Activated CD4-positive, alpha-beta T cell treated with anti-CD3 and anti-CD28 coated beads, Interleukin-2, amount 50 U/mL, for 48 hours (primary cell): ENCODE results near the gene CXCR6.

Experiments
- DNase-seq, 2 experiments: peaks; one replicate each; pipeline ENCODE4 v3.0.0-alpha.2; 2020

CXCR6 gene

GRCh38 chr3:45943207-45943846, at the start of gene CXCR6:
TSS of gene CXCR6 (plus strand) at chr3:45943464. CDS start at chr3:45946482, 3,018 bp downstream.
- peak; percentile 36 to 48 for DNase-seq

DNA sequence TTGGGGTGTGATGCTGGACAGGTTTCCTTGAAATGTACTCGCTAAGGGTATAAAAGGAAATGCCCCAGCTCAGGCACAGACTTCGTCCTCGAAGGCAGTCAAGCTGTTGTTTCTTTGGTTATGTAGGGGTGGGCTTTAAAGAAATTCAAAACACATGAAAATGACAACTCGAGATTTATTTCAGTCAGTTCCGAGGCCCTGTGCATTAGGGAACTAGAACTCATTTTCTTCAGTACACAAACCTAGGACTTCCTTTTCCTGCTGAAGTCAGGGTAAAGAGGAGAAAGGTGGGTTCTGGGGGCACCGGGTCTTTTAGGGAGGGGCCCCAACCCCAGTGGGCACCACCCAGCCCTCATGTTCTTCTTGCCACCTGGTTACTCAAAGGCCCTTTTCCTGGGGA, 49.2 kb upstream of the CXCR6 start:
- no peak for DNase-seq

DNA sequence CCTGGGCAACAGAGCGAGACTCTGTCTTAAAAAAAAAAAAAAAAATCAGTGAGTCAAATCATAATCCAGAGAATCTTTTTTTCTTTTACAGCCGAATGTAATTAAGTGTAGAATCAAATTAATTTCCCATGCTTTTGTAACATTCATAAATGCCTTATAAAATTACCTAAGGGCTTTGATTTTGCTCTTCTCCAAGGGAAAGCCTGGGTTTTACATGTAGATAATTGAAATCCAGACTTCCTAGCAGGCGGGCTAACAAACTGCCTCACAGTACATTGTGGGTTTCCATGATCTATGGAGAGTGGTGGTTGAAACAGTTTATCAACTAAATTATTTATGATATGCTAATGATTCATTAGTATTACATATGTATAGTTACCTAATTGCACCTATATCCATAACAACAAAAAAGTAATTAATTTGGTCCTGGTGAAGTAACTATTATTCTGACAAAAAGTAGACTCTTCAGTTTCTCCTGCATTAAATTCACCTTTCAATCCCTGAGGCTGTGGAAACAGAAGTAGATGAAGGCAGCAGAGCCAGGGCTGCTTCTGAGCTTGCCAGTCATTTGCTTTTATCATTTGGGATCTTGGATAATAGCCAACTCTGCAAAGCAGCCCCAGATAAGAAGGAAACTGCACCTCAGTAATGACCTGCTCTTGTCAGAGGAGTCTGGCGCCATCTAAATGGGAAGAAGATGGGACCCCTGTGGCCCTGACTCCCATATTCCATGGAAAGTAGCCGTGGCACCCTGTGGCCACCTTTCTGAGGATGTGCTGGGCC, 47.4 kb upstream of the CXCR6 start:
- DNase-seq, result no peak

DNA sequence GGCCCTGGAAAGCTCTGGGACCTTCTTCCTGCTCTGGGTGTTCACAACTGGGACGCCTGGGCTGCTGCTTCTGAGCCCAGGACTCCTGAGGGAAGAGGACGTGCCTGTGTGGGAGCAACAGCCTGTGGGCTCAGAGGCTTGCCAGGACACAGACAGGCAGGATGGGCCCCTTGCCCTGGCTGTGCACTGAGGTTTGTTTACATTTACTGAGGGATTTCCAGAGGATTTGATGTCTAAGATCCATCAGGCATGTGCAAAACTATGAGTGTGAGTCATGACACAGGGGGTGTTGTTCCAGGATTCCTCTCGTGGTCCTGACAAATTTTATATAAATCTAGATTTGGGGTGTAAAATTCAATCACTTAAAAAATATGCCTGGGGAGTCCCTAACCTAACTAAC, 46.3 kb upstream of the CXCR6 start:
- DNase-seq, result no peak

DNA sequence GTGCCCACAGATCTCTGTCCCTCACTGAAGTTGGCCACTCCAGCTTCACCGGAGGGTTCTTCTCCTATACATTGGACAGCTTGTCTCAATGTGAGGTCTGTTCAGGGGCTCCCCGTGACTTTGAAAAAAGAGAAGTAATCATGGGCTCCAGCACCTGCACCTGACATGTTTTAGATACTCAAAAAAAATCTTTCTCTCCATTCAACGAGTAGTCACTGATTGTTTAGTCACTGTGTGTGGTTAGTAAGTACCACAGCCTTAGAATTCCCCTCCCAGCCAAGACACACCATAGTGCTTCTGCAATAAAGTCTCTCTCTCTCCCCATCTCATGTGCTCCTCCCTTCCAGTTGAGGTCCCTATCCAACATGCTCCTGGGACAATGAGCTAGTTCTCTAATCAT, 38.3 kb upstream of the CXCR6 start:
- DNase-seq, result no peak

GRCh38 chr3:45905755-45906154, 37.5 kb upstream of the CXCR6 start:
- no peak for DNase-seq

DNA sequence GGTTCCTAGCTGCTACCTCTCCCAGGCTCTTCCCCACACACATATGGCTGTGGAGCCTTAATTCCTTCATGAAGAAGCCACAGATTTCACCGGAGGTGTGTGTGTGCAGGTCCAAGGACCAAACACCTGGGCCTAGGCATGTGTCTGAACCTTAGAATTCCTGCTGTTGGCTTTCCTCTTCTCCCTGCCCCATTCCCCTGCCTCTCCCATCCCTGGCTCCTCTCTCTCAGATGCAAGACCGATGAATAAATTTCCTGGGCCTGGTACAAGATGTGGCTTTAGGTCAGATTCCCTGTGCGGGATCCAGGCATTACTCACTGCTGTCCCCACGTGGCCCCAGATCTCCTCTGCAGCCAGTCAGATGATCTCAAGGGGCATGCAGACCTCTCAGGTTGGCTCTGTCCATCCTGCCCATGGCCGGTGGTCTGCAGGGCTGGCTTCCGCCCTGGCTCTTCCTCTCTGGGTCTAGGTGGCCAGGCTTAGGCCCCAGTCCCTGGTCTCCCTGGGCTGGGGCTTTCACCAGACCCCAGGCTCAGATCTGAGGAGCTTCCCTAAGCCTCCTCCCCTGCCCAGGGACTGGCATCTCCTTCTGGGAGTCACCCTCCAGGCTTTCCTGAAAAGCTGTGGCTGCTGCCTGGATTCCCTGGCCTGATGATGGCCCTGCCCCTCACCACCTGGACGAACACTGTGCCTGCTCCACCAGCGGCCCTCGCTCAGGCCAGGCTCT, 36.4 kb upstream of the CXCR6 start:
- no peak for DNase-seq

GRCh38 chr3:45907769-45908705, 35.2 kb upstream of the CXCR6 start:
- DNase-seq, result no peak

DNA sequence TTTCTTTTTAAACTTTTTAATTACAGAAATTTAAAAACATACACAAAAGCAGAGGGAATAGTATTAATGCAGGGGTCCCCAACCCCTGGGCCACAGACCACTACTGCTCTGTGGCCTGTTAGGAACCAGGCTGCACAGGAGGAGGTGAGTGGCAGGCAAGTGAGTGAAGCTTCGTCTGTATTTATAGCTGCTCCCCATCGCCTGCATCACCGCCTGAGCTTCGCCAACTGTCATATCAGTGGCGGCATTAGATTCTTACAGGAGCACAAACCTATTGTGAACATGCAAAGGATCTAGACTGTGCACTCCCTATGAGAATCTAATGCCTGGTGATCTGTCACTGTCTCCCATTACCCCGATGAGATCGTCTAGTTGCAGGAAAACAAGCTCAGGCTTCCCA, 34.5 kb upstream of the CXCR6 start:
- no peak for DNase-seq

DNA sequence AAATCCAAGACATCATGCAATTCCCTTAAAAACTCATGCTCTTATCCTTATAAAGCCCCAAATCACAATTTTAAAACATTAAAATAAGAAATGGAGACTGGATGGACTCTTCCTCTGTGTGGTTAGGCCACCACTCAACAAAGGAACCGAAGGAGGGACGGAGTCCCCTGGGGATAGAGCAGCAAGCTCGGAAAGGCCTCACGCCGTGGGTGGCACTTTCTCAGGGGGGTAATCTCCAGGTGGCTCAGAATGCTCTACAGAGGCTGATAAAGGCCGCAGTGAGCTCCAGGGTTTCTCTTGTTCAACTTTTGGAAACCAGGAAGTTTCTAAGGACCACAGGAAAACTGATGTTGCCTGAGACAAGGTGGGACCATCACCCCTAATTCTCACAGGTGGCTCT, 33.7 kb upstream of the CXCR6 start:
- no peak for DNase-seq

DNA sequence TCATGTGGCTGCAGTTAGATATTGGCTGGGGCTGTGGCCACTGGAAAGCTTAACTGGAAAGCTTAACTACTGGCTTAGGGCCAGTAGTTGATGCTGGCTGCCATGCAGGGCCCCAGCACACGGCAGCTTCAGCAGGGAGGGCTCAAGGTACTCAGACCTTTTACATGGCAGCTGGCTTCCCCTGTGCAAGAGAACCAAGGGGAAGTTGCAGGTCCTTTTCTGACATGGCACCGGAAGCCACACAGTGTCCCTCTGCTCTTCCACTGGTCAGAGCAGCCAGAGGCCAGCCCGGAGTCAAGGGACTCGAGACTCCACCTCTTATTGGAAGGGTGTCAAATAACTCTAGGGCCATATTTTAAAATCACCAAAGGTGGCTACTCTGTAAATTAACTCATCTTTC, 32.4 kb upstream of the CXCR6 start:
- no peak for DNase-seq

DNA sequence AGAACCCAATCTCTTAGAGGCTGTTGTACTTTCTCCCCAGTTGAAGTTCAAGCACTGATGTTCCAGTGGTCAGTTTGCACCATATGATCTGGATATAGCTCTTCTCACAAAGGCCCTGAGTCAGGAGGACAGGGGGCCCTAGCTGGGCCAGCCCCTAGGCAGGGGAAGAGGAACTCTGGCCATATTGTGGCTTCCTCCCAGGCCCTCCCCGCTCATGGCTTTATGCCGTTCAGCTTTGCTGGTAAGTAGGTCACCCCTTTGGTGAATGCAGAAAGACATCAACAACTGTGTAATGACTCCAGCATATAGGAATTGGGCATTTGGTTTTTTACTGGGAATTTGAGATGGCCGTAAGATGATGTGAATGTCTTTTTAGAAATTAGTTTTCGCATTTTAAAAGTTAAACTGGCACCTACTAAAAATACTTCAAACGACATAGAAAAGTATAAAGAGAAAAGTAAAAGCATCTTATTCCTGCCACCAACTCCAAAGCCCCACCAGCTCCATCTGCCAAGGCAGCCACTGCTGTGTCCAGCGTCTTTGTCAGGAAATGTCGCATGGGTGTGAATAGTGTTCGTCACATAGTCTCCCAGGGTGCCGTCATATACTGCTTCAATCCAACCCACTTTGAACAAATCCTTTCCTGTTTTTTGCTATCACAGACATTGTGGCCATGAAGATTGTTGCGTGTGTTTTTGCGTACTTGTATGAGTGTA, 31.6 kb upstream of the CXCR6 start:
- no peak for DNase-seq

GRCh38 chr3:45912435-45912834, 30.8 kb upstream of the CXCR6 start:
- DNase-seq, result no peak

DNA sequence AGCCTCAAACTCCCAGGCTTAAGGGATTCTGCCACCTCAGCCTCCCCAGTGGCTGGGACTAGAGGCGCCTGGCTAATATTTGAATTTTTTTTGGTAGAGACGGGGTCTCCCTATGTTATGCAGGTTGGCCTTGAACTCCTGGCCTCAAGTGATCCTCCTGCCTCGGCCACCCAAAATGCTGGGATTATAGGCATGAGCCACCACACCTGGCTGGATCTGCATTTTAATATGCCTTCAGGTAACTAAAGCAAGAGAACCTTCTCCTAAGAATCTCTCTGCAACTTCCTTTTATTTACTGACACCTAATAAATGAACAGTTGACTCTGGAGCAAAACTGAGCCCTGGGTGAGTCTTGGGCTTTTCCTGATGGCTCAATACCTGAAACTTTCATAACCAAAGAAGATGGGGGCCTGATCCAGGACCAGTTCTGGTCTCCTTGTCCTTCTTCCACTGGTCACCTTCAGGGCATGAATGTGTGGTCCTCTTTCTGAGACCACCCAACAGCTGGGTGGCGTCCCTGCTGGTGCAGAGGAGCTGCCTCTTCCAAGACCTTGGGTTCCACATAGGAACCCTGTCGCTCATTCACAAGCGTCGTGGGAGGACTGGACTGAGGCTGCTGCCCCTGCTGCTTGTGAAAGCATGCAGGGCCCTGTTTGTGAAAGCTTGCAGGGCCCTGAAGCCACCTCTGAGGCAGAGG, 28.8 kb upstream of the CXCR6 start:
- no peak for DNase-seq

DNA sequence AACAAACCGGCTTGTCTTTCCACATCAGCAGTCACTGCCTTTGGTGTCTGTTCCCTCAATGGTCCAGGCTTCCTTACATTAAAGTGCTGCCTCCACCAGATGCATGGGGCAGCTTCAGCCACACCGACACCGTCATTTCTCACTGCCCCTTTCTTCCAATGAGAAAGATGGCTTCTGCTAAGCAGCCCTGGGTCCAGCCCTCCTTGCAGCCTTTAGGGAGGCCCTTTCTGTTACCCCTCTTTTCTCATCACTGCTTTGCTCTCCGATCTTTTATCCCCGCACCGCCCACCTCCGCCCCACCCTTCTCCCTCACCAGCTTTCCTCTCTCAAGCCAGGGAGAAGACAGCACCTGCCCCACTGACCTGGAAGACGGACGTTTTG, 28.2 kb upstream of the CXCR6 start:
- DNase-seq, result no peak

GRCh38 chr3:45915518-45916231, 27.6 kb upstream of the CXCR6 start:
- DNase-seq, result peak; percentile 83 to 87

DNA sequence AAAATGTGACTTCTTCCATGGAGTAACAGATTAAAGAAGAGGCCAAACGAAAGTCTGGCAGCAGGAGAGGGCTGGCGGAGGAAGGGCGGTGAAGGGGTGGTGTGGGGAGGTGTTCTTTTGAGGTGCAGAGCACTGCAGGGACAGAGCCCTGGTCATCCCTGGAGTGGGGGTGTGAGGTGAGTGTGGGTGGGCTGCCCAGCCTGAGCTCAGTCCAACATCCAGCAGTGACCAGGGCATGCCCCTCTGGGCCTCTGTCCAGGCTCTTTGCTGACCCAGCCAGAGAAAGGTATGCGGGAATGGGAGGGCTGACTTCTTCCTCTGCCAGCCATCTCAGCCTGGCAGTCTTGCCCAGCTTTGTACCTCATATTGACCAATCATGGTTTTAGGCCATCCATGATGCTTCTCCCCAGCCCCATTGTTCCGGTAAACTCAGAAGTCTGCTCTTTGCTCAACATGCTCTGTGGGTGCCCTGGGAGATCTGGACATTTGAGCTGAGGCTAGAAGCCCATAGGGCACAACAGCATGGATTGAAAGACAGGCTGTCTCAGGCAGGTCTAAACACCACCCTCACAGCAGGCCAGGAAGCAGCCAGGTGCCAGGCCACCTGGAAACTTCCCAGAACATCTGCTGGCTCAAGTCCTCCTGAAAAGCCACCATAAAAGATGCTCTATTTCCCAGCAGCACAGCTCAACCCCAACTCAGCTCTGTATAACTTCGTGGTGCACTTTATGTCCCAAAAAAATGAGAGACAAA, 25.9 kb upstream of the CXCR6 start:
- DNase-seq, result no peak

DNA sequence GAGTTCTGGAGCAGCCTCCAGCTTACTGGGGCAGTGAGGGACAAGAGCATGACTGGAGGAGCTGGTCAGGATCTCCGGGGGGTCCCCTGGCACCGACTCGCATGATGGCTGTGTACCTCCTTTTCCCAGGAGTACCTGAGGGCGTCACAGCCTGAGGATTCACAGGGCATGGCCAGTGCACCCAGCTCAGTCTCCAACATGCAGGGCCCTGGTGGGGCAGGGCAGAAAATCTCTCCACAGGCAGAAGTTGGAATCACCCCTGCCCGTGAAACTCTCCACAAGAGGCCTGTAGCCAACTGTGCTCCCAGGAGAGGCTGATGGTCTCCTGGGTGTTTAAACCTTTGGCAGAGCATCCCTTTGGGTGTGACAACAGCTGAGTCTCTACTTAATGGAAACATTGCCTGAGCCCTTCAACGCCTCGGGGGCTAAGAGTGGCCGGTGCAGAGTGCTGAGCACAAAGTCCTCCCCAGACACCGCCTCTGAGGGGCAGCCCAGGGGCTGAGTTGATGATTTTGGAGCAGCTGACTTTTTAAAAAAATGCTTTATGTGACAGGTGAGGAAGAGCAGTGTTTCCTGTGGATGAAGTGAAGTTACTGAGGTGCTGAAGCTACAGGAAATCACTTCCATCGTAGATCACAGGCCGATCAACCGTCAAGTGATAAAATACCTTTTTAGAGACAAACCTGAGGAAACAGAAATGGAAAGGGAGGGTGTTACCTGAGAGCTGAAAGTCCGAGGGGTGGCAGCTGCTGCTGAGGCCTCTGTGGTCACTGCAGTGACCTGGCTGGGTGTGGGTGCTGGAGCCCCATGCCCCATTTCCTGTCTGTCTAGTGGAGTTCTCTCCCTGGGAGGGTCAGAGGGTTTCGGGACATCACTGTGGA, 21.9 kb upstream of the CXCR6 start:
- no peak for DNase-seq

GRCh38 chr3:45922039-45922326, 21.3 kb upstream of the CXCR6 start:
- no peak for DNase-seq
